ENCODE measurements around the gene SLC12A2. TPM values are rescaled to one million over a fixed set of nuclear protein-coding genes. Genes with fewer than 3 reads are reported as not detected.

Gene SLC12A2
- total RNA-seq, 2 experiments from 2014 or later: 13.7 to 16.4 TPM

DNA sequence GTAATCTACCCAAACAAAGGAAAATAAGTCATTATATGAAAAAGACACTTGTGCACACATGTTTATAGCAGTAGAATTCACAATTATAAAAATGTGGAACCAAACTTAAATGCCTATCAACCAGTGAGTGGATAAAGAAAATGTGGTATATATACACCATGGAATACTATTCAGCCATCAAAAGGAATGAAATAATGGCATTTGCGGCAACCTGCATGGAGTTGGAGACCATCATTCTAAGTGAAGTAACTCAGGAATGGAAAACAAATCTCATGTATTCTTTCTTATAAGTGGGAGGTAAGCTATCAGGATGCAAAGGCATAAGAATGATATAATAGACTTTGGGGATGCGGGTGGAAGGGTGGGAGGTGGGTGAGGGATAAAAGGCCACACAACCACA, 34.6 kb downstream of the SLC12A2 start:
- ChIA-PET CTCF (no interaction called here), POLR2A (no interaction called here)
- DNase-seq (no peak), ATAC-seq (ENCODE audit: poor library complexity) (no peak)
- Mint-ChIP-seq H3K27ac (no peak overlapping the region), H3K36me3 (ENCODE audit: low read depth) (peaks cover 64% of the 10 kb centered on the region), H3K27me3 (no peaks in the 10 kb centered on the region), H3K9me3 (peaks cover 2% of the 10 kb centered on the region), H3K4me1 (ENCODE audit: low read depth) (no peaks in the 10 kb centered on the region), H3K4me3 (no peak overlapping the region)
- H3K36me3 ChIP-seq (ENCODE audit: insufficient read depth, low read length): peaks cover 37% of the 10 kb centered on the region
- H3K9me3 ChIP-seq (ENCODE audit: control insufficient read depth in 1 of 2, insufficient read depth in 1 of 2, low read length in 2 of 2): peaks cover 0 to 6% of the 10 kb centered on the region in 2 experiments
- H3K4me3 ChIP-seq (ENCODE audit: low read length): no peak overlapping the region
- TF ChIP-seq, protein P1, sequence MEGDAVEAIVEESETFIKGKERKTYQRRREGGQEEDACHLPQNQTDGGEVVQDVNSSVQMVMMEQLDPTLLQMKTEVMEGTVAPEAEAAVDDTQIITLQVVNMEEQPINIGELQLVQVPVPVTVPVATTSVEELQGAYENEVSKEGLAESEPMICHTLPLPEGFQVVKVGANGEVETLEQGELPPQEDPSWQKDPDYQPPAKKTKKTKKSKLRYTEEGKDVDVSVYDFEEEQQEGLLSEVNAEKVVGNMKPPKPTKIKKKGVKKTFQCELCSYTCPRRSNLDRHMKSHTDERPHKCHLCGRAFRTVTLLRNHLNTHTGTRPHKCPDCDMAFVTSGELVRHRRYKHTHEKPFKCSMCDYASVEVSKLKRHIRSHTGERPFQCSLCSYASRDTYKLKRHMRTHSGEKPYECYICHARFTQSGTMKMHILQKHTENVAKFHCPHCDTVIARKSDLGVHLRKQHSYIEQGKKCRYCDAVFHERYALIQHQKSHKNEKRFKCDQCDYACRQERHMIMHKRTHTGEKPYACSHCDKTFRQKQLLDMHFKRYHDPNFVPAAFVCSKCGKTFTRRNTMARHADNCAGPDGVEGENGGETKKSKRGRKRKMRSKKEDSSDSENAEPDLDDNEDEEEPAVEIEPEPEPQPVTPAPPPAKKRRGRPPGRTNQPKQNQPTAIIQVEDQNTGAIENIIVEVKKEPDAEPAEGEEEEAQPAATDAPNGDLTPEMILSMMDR (IDR thresholded peaks at IDR 0.05): no peak
- intact Hi-C loops (cut with DNase I, micrococcal nuclease): no loop called here
- no peak overlapping the region for H3K27ac ChIP-seq (ENCODE audit: low read depth in 1 of 2, low read length in 2 of 2)
- H3K4me1 ChIP-seq (ENCODE audit: insufficient read depth, low read length): no peaks in the 10 kb centered on the region
- H3K27me3 ChIP-seq (ENCODE audit: control insufficient read depth in 1 of 2, insufficient read depth in 2 of 2, low read length in 2 of 2): no peaks in the 10 kb centered on the region

DNA sequence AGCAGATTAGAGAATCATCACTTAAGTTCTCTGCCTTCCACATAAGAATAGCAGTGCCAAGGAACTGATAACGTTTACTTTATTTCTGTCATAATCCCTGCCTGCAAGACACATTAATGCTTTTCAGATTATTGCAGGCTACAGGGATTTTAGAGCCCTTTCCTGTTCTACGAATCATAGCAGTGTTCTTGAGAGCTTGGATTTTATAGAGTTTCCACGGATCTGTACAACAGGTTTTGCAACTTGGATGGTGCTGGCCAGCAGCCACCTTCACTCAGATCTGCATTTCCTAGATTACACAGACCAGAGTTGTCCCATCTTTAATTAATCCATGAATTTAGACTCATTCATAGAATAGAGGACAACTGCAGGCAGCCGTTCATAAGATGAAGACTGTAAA, 38.1 kb downstream of the SLC12A2 start:
- DNase-seq (no peak), ATAC-seq (ENCODE audit: poor library complexity) (no peak)
- ChIA-PET CTCF (no interaction called here), POLR2A (no interaction called here)
- Histone ChIP-seq H3K4me3 (ENCODE audit: low read length) (no peak overlapping the region), H3K36me3 (ENCODE audit: insufficient read depth, low read length) (peaks cover 8% of the 10 kb centered on the region), H3K9me3 (ENCODE audit: control insufficient read depth in 1 of 2, insufficient read depth in 1 of 2, low read length in 2 of 2) (peaks cover 0 to 6% of the 10 kb centered on the region in 2 experiments), H3K27me3 (ENCODE audit: control insufficient read depth in 1 of 2, insufficient read depth in 2 of 2, low read length in 2 of 2) (no peaks in the 10 kb centered on the region), H3K27ac (ENCODE audit: low read depth in 1 of 2, low read length in 2 of 2) (no peak overlapping the region), H3K4me1 (ENCODE audit: insufficient read depth, low read length) (no peaks in the 10 kb centered on the region)
- Mint-ChIP-seq H3K36me3 (ENCODE audit: low read depth) (peaks cover 30% of the 10 kb centered on the region), H3K4me3 (no peak overlapping the region), H3K27ac (no peak overlapping the region), H3K4me1 (ENCODE audit: low read depth) (no peaks in the 10 kb centered on the region), H3K9me3 (peaks cover 2% of the 10 kb centered on the region), H3K27me3 (no peaks in the 10 kb centered on the region)
- TF ChIP-seq, protein P1 (IDR thresholded peaks at IDR 0.05): no peak
- intact Hi-C loops (cut with DNase I, micrococcal nuclease): no loop called here

DNA sequence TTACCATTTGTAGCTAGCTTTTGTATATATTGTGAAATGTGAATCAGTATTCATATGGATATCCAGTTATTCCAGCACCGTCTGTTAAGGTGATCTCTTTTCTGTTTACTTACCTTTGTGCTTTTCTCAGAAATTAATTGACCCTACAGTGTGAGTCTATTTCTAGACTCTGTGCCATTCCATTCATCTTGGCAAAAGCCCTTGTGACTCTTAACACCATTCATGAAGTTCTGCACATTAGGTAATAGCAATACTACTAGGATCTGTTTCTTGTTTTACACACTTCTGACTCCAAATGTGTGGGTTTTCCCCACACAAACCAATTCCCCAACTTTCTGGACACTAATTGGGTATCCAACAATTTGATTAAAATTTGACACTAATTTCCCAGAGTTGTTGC, 40.4 kb downstream of the SLC12A2 start:
- intact Hi-C loops (cut with DNase I, micrococcal nuclease): no loop called here
- Mint-ChIP-seq H3K27ac (no peak overlapping the region), H3K36me3 (ENCODE audit: low read depth) (peaks cover 7% of the 10 kb centered on the region), H3K4me1 (ENCODE audit: low read depth) (no peaks in the 10 kb centered on the region), H3K4me3 (no peak overlapping the region), H3K27me3 (no peaks in the 10 kb centered on the region), H3K9me3 (no peaks in the 10 kb centered on the region)
- Histone ChIP-seq H3K4me3 (ENCODE audit: low read length) (no peak overlapping the region), H3K9me3 (ENCODE audit: control insufficient read depth in 1 of 2, insufficient read depth in 1 of 2, low read length in 2 of 2) (no peaks in the 10 kb centered on the region), H3K27me3 (ENCODE audit: control insufficient read depth in 1 of 2, insufficient read depth in 2 of 2, low read length in 2 of 2) (no peaks in the 10 kb centered on the region), H3K36me3 (ENCODE audit: insufficient read depth, low read length) (no peaks in the 10 kb centered on the region), H3K4me1 (ENCODE audit: insufficient read depth, low read length) (no peaks in the 10 kb centered on the region), H3K27ac (ENCODE audit: low read depth in 1 of 2, low read length in 2 of 2) (no peak overlapping the region)
- DNase-seq (no peak), ATAC-seq (ENCODE audit: poor library complexity) (no peak)
- ChIA-PET POLR2A (no interaction called here), CTCF (no interaction called here)
- TF ChIP-seq, protein P1 (IDR thresholded peaks at IDR 0.05): no peak

All from CD4-positive, alpha-beta T cell (primary cell).